OCI-LY7 (cell line): ENCODE results near the gene P2RX6. TPM values are rescaled to one million over a fixed set of nuclear protein-coding genes. Genes with fewer than 3 reads are reported as not detected.

ENCODE experiments used
- BruUV-seq: library from RNA; stranded (reverse); fragments of 400-500 nt; replicated peaks from 2 replicates; lab custom pipeline; 2021; lab: Mats Ljungman, UMichigan
- CTCF ChIA-PET: fragments of 300-600 bp; sonication (Branson Sonifier 250); formaldehyde crosslinking; loops from one replicate; lab custom pipeline; 2022; ENCODE audit warnings: antibody characterized with exemption; ENCODE audit not compliant: unreplicated experiment; lab: Charles Lee
- POLR2A ChIA-PET: fragments of 300-600 bp; sonication (Branson Sonifier 250); formaldehyde crosslinking; loops from one replicate; lab custom pipeline; 2022; ENCODE audit warnings: antibody characterized with exemption; lab: Charles Lee
- DNase-seq: peaks from one replicate; pipeline ENCODE4 v3.0.0-alpha.2; 2015; ENCODE audit warnings: low spot score
- H2AFZ ChIP-seq: fragments of 200-600 bp; sonication (generic), shearing (Covaris generic); 2 replicates; pipeline ENCODE4 v1.6.1; 2014; ENCODE audit warnings: mild to moderate bottlenecking, antibody characterized with exemption, low read length, moderate library complexity
- H3K27ac ChIP-seq: fragments of 200-600 bp; sonication (generic); 2 replicates; pipeline ENCODE4 v1.5.1; 2014; ENCODE audit warnings: mixed run types, low read depth, mild to moderate bottlenecking, moderate library complexity, low read length, inconsistent platforms; ENCODE audit not compliant: poor library complexity, severe bottlenecking
- H3K36me3 ChIP-seq: fragments of 200-600 bp; sonication (generic); 2 replicates; pipeline ENCODE4 v1.6.1; 2014; ENCODE audit warnings: mild to moderate bottlenecking, antibody characterized with exemption, low read length, moderate library complexity, mixed read lengths; ENCODE audit not compliant: insufficient read depth
- H3K4me1 ChIP-seq: fragments of 200-600 bp; sonication (generic); 2 replicates; pipeline ENCODE4 v1.5.1; 2014; ENCODE audit warnings: mild to moderate bottlenecking, low read length; ENCODE audit not compliant: insufficient read depth, poor library complexity, severe bottlenecking
- H3K4me2 ChIP-seq: fragments of 200-600 bp; sonication (generic); 2 replicates; pipeline ENCODE4 v1.6.1; 2014; ENCODE audit warnings: mild to moderate bottlenecking, low read length
- H3K4me3 ChIP-seq: fragments of 200-600 bp; sonication (generic); 2 replicates; pipeline ENCODE4 v1.5.1; 2014; ENCODE audit warnings: mild to moderate bottlenecking, low read depth, low read length; ENCODE audit not compliant: poor library complexity, severe bottlenecking
- H3K79me2 ChIP-seq: fragments of 200-600 bp; sonication (generic); 2 replicates; pipeline ENCODE4 v1.6.1; 2016; ENCODE audit warnings: low read depth, mild to moderate bottlenecking, low read length, moderate library complexity, mixed read lengths; ENCODE audit not compliant: insufficient read depth
- H3K9me2 ChIP-seq: fragments of 200-600 bp; sonication (generic); 2 replicates; pipeline ENCODE4 v1.6.1; 2016; ENCODE audit warnings: mild to moderate bottlenecking, low read length, mixed read lengths; ENCODE audit not compliant: insufficient read depth
- H3K9me3 ChIP-seq: fragments of 200-600 bp; sonication (generic); 2 replicates; pipeline ENCODE4 v1.6.1; 2014; ENCODE audit warnings: mild to moderate bottlenecking, mixed run types, low read length, mixed read lengths
- H4K20me1 ChIP-seq: fragments of 200-600 bp; sonication (generic); 2 replicates; pipeline ENCODE4 v1.6.1; 2014; ENCODE audit warnings: mild to moderate bottlenecking, antibody characterized with exemption, low read length, moderate library complexity, mixed read lengths; ENCODE audit not compliant: insufficient read depth
- CTCF ChIP-seq: fragments of 200-600 bp; sonication (generic); conservative IDR thresholded peaks from 2 replicates; pipeline ENCODE4 v1.5.1; 2014; ENCODE audit warnings: mild to moderate bottlenecking, antibody characterized with exemption, low read length, moderate library complexity, mixed read lengths
- EZH2phosphoT487 ChIP-seq: fragments of 200-600 bp; sonication (generic); IDR thresholded peaks from 2 replicates; pipeline ENCODE4 v1.6.1; 2018; ENCODE audit warnings: low read depth, borderline replicate concordance, mild to moderate bottlenecking, mixed run types, antibody characterized with exemption, low read length, moderate library complexity, mixed read lengths
- intact Hi-C: fragments of 100-400 bp; cut with micrococcal nuclease; formaldehyde crosslinking; loops from one replicate; pipeline ENCODE4 v1.10.0; 2022; ENCODE audit not compliant: unreplicated experiment
- total RNA-seq, 2 experiments: library from RNA; depleted of rRNA in 1 of 2; stranded (reverse); fragments of >200 nt in 1 of 2; shearing (Covaris generic) in 1 of 2; gene quantifications; 2 replicates each; pipeline ENCODE4 v1.2.3, GENCODE V29; 2014 to 2022

The P2RX6 gene
- total RNA-seq, 2 experiments from 2014 or later, result 0.06 to 0.32 TPM

- no peak within 1 kb of the TSS for H3K4me3 ChIP-seq
- no peaks in the 10 kb centered on the region for H3K9me3 ChIP-seq
- POLR2A ChIA-PET, result no interaction called here
- H2AFZ ChIP-seq, result no peak within 1 kb of the TSS
- no TSS peak for BruUV-seq
- H3K79me2 ChIP-seq, result no peaks in the 10 kb centered on the region
- no peaks in the 10 kb centered on the region for H4K20me1 ChIP-seq
- H3K9me2 ChIP-seq, result no peaks in the 10 kb centered on the region
- no peak for DNase-seq
- TF ChIP-seq CTCF (no peak), EZH2phosphoT487 (no peak)
- CTCF ChIA-PET, result no interaction called here
- H3K4me2 ChIP-seq, result no peak within 1 kb of the TSS
- H3K36me3 ChIP-seq, result no peaks in the 10 kb centered on the region
- intact Hi-C loops, result no loop called here
- H3K27ac ChIP-seq, result no peak within 1 kb of the TSS
- H3K4me1 ChIP-seq, result no peaks in the 10 kb centered on the region
These were observed 17.3 kb downstream of the P2RX6 start, which contains the start of gene SLC7A4 for GRCh38 chr22:21032037-21032867. Gene SLC7A4 (minus strand): TSS chr22:21032561. CDS start chr22:21031812, 749 bp downstream.

GRCh38 chr22:21032868-21033688 is 18.1 kb downstream of the P2RX6 start:
- H3K36me3 ChIP-seq, result no peaks in the 10 kb centered on the region
- no peaks in the 10 kb centered on the region for H3K9me2 ChIP-seq
- intact Hi-C loops, result no loop called here
- no peaks in the 10 kb centered on the region for H3K79me2 ChIP-seq
- BruUV-seq, result no TSS peak
- no peak overlapping the region for H2AFZ ChIP-seq
- no peaks in the 10 kb centered on the region for H3K4me1 ChIP-seq
- POLR2A ChIA-PET, result no interaction called here
- CTCF ChIA-PET, result no interaction called here
- H3K4me3 ChIP-seq, result no peak overlapping the region
- no peak overlapping the region for H3K4me2 ChIP-seq
- TF ChIP-seq EZH2phosphoT487 (no peak), CTCF (no peak)
- no peaks in the 10 kb centered on the region for H4K20me1 ChIP-seq
- DNase-seq, result no peak
- no peak overlapping the region for H3K27ac ChIP-seq
- no peaks in the 10 kb centered on the region for H3K9me3 ChIP-seq
